Retinal pigment epithelial cell (primary cell): ENCODE data around the gene SDC3.
A peak's percentile ranks its signal among the peaks of the same experiment; 100 is the strongest.

Source experiments
- DNase-seq: peaks from one replicate; pipeline ENCODE4 v3.0.0-alpha.2; 2010; ENCODE audit warnings: low read depth
- H3K4me3 ChIP-seq: 2 replicates; pipeline ENCODE4 v1.5.1; 2011; ENCODE audit warnings: mild to moderate bottlenecking, low read length, control low read depth, moderate library complexity
- CTCF ChIP-seq: conservative IDR thresholded peaks from 2 replicates; pipeline ENCODE4 v1.5.1; 2011; ENCODE audit warnings: low read depth, low read length, control low read depth, inconsistent platforms

SDC3 gene

DNA sequence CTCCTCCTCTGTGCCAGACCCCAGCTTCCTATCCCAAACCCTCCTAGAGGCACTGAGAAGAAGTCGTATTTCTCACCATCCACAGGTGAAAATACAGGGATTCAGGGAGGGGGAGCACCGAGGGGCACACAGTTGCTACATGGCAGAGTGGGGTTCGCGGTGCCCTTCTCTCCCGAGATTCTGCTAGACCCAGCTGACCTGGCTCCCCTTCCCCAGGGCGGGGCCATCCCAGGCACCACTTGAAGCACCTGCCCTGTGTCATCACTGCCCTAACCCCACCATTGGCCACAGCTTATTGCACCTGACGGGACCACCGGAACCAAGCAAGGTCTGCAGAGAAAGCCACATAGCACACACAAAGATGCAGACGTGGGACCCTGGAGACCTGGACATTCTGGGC is 30.5 kb downstream of the SDC3 start:
- H3K4me3 ChIP-seq, result no peak overlapping the region
- no peak for DNase-seq
- TF ChIP-seq CTCF, result no peak

DNA sequence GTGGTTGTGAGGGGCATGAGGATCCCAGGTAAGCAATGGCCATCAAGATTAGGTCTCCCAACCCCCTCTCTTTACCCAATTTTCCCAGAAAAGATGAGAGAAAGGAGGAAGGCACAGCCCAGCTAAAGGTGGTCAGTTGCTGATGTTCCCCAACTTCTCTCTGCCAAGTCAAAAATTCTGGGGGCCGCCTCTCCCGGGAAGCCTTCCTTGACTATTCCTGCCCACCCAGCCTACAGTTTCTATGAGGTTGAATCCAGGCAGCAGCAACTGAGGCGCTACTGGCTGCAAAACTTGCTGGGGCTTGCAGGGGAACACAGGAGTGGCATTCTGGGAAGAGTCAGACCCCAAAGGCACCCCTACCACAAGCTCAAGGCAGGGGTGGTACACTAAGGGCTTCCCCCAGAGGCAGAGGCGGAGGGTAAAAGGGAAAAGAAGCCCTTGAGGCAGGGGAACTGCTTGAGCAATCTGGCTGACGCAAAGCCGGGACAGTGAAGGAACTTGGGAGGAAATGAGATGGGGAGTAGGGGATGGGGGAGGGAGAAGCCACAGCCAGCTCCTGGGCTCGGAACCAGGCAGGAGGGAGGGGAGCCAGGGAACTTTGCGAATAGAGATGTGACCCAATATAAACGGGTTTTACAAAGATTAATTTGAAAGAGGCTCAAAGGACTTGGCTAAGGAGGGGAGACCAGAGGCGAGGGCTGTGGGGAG is 31.2 kb downstream of the SDC3 start:
- no peak for TF ChIP-seq CTCF
- H3K4me3 ChIP-seq, result no peak overlapping the region
- DNase-seq, result no peak

DNA sequence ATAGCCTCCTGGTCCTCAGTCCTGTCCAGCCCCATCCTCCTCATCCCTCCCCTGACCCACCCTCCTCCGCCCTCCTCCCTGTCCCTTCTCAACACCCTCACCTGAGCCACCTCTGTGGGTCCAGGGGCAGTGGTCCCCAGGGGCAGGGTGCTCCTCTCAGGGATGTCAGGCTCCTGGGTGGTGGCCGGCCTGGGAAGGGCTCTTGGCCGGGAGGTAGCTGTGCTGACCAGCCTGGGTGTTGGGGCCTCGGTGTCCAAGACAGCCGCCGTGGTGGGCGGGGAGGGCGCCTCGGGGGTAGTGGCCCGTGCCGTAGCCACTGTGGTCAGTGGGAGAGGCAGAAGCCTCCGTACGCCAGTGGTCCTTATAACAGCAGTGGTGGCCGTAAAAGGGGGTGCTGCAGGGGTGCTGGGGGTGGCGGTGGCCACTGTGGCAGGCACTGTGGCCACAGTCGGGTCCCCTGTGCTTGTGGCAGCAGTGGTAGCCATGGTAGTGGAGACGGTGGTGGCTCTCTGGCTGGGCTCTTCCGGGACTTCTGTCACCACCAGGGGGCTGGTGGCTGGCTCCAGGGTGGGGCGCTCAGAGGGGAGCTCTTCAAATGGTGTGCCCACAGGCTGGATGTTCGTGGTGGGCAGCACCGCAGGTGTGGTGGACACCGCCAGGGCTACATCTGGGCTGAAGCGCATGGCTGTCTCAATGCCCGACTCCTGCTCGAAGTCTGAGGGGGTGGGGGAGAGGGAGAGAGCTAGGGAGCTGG is 31.9 kb downstream of the SDC3 start:
- DNase-seq, result no peak
- peak; percentile 9 for TF ChIP-seq CTCF
- H3K4me3 ChIP-seq, result no peak overlapping the region

- no peak for TF ChIP-seq CTCF
- DNase-seq, result no peak
- no peak overlapping the region for H3K4me3 ChIP-seq
These were observed 32.6 kb downstream of the SDC3 start for GRCh38 chr1:30875916-30876315.

- H3K4me3 ChIP-seq, result no peak overlapping the region
- DNase-seq, result no peak
- TF ChIP-seq CTCF, result no peak
These were observed 33.4 kb downstream of the SDC3 start for GRCh38 chr1:30875197-30875596.

DNA sequence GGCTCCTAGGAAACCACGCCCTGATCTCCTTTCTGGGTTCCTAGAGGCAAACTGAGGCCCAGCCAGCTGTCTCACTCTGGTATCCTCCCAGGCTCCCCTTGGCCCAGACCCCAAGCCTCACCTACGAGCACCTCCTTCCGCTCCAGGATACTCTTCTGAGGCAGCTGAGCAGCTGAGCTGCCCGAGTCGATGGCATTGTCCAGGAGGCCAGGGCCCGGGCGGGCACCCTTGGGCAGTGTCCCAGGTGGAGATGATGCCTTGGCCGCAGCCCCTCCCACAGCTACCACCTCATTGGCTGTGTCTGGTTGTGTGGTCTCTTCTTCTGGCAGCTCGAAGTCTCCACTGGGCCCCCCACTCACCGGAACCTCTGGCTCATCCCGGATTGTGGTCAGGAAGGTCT is 34.4 kb downstream of the SDC3 start:
- TF ChIP-seq CTCF, result no peak
- DNase-seq, result no peak
- H3K4me3 ChIP-seq, result no peak overlapping the region

DNA sequence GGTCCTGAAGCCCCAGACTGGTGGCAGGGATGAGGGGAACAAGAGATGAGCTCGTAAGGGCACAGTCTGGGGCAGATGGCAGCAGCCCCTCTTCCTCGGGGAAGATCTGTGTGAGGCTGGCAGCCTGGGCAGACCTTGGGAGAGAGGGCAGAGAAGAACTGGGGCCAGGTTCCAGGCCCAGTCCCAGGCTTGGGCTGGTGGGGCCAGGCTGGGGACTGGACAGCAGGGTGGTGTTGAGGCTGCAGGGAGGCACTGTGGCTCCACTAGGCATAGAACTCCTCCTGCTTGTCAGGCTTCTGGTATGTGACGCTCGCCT is 35.7 kb downstream of the SDC3 start:
- no peak for TF ChIP-seq CTCF
- no peak overlapping the region for H3K4me3 ChIP-seq
- DNase-seq, result no peak
